GM12878 (cell line): ENCODE data around the gene SNX15. TPM values are rescaled to one million over a fixed set of nuclear protein-coding genes. Genes with fewer than 3 reads are reported as not detected.
A peak's percentile ranks its signal among the peaks of the same experiment; 100 is the strongest.

Source experiments
- CEBPB ChIP-seq, 2 experiments: fragments of 150-350 bp in 1 of 2; IDR thresholded peaks; 2 replicates each; pipeline ENCODE4 v1.6.1; 2012 to 2014; ENCODE audit warnings: low read depth in 2 of 2, low read length in 2 of 2, borderline replicate concordance in 1 of 2, inconsistent platforms in 1 of 2
- GATAD2B ChIP-seq: fragments of 450-650 bp; conservative IDR thresholded peaks from 2 replicates; pipeline ENCODE4 v1.6.1; 2017; ENCODE audit warnings: low read depth, mild to moderate bottlenecking, moderate library complexity
- KDM1A ChIP-seq: fragments of 200-600 bp; sonication (generic); IDR thresholded peaks from 2 replicates; pipeline ENCODE4 v1.6.1; 2016; ENCODE audit warnings: borderline replicate concordance
- NFYA ChIP-seq: IDR thresholded peaks from 2 replicates; pipeline ENCODE4 v1.6.1; 2011; ENCODE audit warnings: low read depth, mild to moderate bottlenecking, low read length, improper control_type of control experiment, borderline replicate concordance
- NR2C2 ChIP-seq: IDR thresholded peaks from 2 replicates; pipeline ENCODE4 v1.6.1; 2011; ENCODE audit warnings: borderline replicate concordance, low read depth; ENCODE audit not compliant: control insufficient read depth, insufficient read length
- TCF12 ChIP-seq: IDR thresholded peaks from 2 replicates; pipeline ENCODE4 v1.6.1; 2011; ENCODE audit warnings: low read depth, mild to moderate bottlenecking, low read length
- ZNF384 ChIP-seq: IDR thresholded peaks from 2 replicates; pipeline ENCODE4 v1.6.1; 2012; ENCODE audit warnings: low read depth, mild to moderate bottlenecking, low read length, improper control_type of control experiment, borderline replicate concordance
- polyA plus RNA-seq, 11 experiments: library from polyadenylated mRNA; depleted of rRNA in 4 of 11; unstranded in 6 of 11; stranded (reverse) in 5 of 11; fragments of >200 nt; fragmentation: Nextera tagmentation in 4 of 11; fragmentation: Illumina TruSeq in 1 of 11; extraction: Ambion mirVana in 4 of 11; extraction: Trizol in 1 of 11; gene quantifications; 1 replicate in 1 of 11; 2 replicates in 10 of 11; pipeline versions ENCODE4 v1.2.1 to v1.2.3, GENCODE V29; 2011 to 2016; ENCODE audit warnings: inconsistent platforms in 2 of 11, missing spikeins in 2 of 11, low read depth in 1 of 11
- total RNA-seq, 4 experiments: library from RNA; depleted of rRNA in 3 of 4; stranded (reverse); fragments of >200 nt in 3 of 4; fragmentation: Illumina TruSeq in 1 of 4; extraction: Trizol in 1 of 4; gene quantifications; 2 replicates each; pipeline versions ENCODE4 v1.2.1 to v1.2.3, GENCODE V29; 2013 to 2021
- TF ChIP-seq, protein P1 (sequence below): fragments of 450-650 bp; IDR thresholded peaks from 2 replicates; pipeline ENCODE4 v1.6.1; 2016; ENCODE audit warnings: mild to moderate bottlenecking
- TF ChIP-seq, protein P2 (sequence below): fragments of 450-650 bp; IDR thresholded peaks from 2 replicates; pipeline ENCODE4 v1.6.1; 2017; ENCODE audit warnings: mild to moderate bottlenecking, low read depth, inconsistent platforms; ENCODE audit not compliant: poor library complexity, severe bottlenecking
- TF ChIP-seq, protein P3 (sequence below): IDR thresholded peaks from 2 replicates; pipeline ENCODE4 v1.6.1; 2012; ENCODE audit warnings: low read depth, low read length, improper control_type of control experiment
- TF ChIP-seq, protein P4 (sequence below): fragments of 150-350 bp; IDR thresholded peaks from 2 replicates; pipeline ENCODE4 v1.6.1; 2014; ENCODE audit warnings: mild to moderate bottlenecking, low read depth, low read length

The SNX15 gene
- total and polyA plus RNA-seq, 10 of the 15 experiments (the other 5 are each of a cell fraction or from before 2014, with no cell fraction given): 2.4 to 24.0 (median 16.1) TPM

DNA sequence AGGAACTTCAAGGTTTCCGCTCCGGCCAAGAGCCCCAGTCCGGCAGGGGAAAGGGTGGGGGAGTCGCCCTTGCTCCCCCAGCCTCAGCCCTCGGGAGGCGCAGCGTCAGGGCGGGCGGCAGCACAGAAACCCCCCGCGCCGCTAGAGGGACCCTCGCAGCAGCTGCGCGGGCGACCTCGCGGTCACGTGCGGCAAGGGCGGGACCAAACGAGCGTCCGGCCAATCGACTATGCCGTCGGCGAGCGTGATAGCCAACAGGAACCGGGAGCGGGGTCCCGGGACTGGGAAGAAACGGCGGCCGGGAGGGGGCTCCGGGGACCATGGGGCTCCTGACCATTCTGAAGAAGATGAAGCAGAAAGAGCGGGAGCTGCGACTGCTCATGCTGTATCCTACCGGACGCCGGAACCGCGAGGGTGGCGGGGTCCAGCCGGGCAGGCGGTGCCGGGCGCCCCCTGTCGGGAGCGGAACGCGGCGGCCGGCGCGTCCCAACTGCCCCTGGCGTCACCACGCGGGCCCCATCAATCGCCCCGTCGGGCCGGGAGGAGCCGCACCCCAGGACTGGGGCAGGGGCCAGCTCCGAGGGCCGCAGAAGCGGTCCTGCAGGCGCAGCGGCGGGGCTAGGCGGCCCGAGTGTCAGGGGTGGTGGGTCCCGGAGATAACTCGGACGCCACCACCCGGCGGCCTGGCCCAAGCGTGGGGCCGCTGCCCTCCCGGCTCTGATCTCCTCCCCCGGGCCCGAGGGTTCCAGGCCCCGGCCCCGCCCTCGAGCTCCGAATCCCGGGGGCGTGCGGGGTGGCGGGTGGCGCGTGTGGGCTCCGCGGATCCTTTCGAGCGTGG lies 13.1 kb upstream of the SNX15 start, which contains the start of gene ARL2 (continued):
- TF ChIP-seq TCF12 (0 out of 2 replicates have a peak, but pooled peaks have one; percentile 63), KDM1A (no peak), NR2C2 (no peak), NFYA (no peak), CEBPB (IDR thresholded peaks at IDR 0.05; ENCODE audit: borderline replicate concordance in 1 of 2, low read depth in 2 of 2, low read length in 2 of 2) (no peak), GATAD2B (peak; percentile 93; the same call in 1 of the 2 replicates), ZNF384 (no peak)
- TF ChIP-seq, protein P1, sequence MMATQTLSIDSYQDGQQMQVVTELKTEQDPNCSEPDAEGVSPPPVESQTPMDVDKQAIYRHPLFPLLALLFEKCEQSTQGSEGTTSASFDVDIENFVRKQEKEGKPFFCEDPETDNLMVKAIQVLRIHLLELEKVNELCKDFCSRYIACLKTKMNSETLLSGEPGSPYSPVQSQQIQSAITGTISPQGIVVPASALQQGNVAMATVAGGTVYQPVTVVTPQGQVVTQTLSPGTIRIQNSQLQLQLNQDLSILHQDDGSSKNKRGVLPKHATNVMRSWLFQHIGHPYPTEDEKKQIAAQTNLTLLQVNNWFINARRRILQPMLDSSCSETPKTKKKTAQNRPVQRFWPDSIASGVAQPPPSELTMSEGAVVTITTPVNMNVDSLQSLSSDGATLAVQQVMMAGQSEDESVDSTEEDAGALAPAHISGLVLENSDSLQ: peak; percentile 52; the same call in 1 of the 2 replicates
- TF ChIP-seq, protein P2, sequence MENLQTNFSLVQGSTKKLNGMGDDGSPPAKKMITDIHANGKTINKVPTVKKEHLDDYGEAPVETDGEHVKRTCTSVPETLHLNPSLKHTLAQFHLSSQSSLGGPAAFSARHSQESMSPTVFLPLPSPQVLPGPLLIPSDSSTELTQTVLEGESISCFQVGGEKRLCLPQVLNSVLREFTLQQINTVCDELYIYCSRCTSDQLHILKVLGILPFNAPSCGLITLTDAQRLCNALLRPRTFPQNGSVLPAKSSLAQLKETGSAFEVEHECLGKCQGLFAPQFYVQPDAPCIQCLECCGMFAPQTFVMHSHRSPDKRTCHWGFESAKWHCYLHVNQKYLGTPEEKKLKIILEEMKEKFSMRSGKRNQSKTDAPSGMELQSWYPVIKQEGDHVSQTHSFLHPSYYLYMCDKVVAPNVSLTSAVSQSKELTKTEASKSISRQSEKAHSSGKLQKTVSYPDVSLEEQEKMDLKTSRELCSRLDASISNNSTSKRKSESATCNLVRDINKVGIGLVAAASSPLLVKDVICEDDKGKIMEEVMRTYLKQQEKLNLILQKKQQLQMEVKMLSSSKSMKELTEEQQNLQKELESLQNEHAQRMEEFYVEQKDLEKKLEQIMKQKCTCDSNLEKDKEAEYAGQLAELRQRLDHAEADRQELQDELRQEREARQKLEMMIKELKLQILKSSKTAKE: no peak
- TF ChIP-seq, protein P3, sequence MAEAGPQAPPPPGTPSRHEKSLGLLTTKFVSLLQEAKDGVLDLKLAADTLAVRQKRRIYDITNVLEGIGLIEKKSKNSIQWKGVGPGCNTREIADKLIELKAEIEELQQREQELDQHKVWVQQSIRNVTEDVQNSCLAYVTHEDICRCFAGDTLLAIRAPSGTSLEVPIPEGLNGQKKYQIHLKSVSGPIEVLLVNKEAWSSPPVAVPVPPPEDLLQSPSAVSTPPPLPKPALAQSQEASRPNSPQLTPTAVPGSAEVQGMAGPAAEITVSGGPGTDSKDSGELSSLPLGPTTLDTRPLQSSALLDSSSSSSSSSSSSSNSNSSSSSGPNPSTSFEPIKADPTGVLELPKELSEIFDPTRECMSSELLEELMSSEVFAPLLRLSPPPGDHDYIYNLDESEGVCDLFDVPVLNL: peak; percentile 20; the same call in 1 of the 2 replicates
- TF ChIP-seq, protein P4, sequence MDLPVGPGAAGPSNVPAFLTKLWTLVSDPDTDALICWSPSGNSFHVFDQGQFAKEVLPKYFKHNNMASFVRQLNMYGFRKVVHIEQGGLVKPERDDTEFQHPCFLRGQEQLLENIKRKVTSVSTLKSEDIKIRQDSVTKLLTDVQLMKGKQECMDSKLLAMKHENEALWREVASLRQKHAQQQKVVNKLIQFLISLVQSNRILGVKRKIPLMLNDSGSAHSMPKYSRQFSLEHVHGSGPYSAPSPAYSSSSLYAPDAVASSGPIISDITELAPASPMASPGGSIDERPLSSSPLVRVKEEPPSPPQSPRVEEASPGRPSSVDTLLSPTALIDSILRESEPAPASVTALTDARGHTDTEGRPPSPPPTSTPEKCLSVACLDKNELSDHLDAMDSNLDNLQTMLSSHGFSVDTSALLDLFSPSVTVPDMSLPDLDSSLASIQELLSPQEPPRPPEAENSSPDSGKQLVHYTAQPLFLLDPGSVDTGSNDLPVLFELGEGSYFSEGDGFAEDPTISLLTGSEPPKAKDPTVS: no peak
